IPS-20b (cell line): ENCODE data around the gene DIS3L2.
"Not testable (repeated sequence)": the region's sequence is repeated elsewhere in the genome, so short reads cannot be mapped to it uniquely, and the experiment has no call there.

Experiments
- H3K27ac ChIP-seq: one replicate; pipeline ENCODE4 v1.5.1; 2013; ENCODE audit warnings: low read length
- H3K27me3 ChIP-seq: 2 replicates; pipeline ENCODE4 v1.6.1; 2013; ENCODE audit warnings: mild to moderate bottlenecking, low read length, inconsistent platforms; ENCODE audit not compliant: insufficient read depth
- H3K36me3 ChIP-seq: 2 replicates; pipeline ENCODE4 v1.6.1; 2013; ENCODE audit warnings: low read depth, mild to moderate bottlenecking, inconsistent platforms, low read length, moderate library complexity; ENCODE audit not compliant: insufficient read depth
- H3K4me1 ChIP-seq: 2 replicates; pipeline ENCODE4 v1.6.1; 2013; ENCODE audit warnings: mild to moderate bottlenecking, control low read depth, inconsistent platforms, low read length, moderate library complexity; ENCODE audit not compliant: insufficient read depth
- H3K4me3 ChIP-seq: 2 replicates; pipeline ENCODE4 v1.5.1; 2013; ENCODE audit warnings: mild to moderate bottlenecking, low read length, inconsistent platforms
- H3K9ac ChIP-seq: 2 replicates; pipeline ENCODE4 v1.6.1; 2013; ENCODE audit warnings: low read depth, mild to moderate bottlenecking, inconsistent platforms, low read length, moderate library complexity
- H3K9me3 ChIP-seq: 2 replicates; pipeline ENCODE4 v1.6.1; 2013; ENCODE audit warnings: mild to moderate bottlenecking, low read depth, low read length, inconsistent platforms; ENCODE audit not compliant: insufficient read depth

DIS3L2 gene

DNA sequence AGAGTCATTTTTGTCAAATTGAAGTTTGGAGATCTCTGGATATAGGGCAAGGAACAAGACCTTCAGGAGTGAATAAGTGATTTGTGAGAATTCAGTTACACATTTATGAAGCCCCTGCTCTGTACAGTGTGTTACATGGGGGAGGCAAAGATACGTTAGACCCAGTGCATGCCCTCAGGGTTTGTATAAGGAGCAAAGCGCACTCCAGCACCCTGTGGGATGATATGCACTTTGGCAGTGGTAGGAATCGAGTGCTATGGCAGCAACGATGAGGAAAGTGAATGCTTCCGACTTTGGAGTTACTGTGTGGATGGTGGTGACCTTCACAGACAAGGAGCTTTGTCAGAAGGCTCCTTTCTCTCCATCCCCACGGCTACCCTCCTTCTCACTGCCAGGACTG is 342.7 kb downstream of the DIS3L2 start:
- H3K9me3 ChIP-seq = no peaks in the 10 kb centered on the region
- no peak overlapping the region for H3K4me3 ChIP-seq
- no peaks in the 10 kb centered on the region for H3K4me1 ChIP-seq
- no peaks in the 10 kb centered on the region for H3K36me3 ChIP-seq
- H3K27ac ChIP-seq = no peak overlapping the region
- no peak overlapping the region for H3K9ac ChIP-seq
- H3K27me3 ChIP-seq = no peaks in the 10 kb centered on the region

- H3K4me1 ChIP-seq = no peaks in the 10 kb centered on the region
- H3K36me3 ChIP-seq = no peaks in the 10 kb centered on the region
- H3K27ac ChIP-seq = no peak overlapping the region
- no peak overlapping the region for H3K4me3 ChIP-seq
- H3K27me3 ChIP-seq = no peaks in the 10 kb centered on the region
- H3K9me3 ChIP-seq = no peaks in the 10 kb centered on the region
- no peak overlapping the region for H3K9ac ChIP-seq
Measured at GRCh38 chr2:232306741-232307305, 345.3 kb downstream of the DIS3L2 start.

DNA sequence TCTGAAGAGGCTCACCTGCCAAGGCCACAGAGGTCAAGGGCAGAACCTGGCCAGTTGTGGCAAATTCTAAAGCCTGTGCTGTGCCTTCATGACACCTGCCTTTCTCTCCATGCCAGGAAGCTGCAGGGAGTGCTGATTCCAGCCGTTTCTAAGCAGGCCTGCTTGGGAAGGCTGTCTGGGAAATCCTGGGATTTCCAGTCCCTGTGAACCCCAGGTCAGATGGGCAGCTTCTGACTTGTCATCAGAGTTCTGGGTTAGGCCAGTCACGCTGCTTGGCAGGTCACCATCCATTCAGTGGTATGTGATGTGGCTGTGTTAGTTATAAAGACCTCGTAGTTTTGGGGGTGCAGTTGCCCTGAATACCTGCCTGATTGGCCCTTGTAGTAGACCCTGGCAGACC is 346.3 kb downstream of the DIS3L2 start:
- H3K9ac ChIP-seq = no peak overlapping the region
- no peaks in the 10 kb centered on the region for H3K36me3 ChIP-seq
- H3K27ac ChIP-seq = no peak overlapping the region
- no peaks in the 10 kb centered on the region for H3K27me3 ChIP-seq
- H3K4me1 ChIP-seq = no peaks in the 10 kb centered on the region
- H3K4me3 ChIP-seq = no peak overlapping the region
- peaks cover 9% of the 10 kb centered on the region; the same call in 1 of the 2 replicates for H3K9me3 ChIP-seq

- no peaks in the 10 kb centered on the region for H3K27me3 ChIP-seq
- no peaks in the 10 kb centered on the region for H3K36me3 ChIP-seq
- no peaks in the 10 kb centered on the region for H3K4me1 ChIP-seq
- no peak overlapping the region for H3K4me3 ChIP-seq
- H3K9ac ChIP-seq = no peak overlapping the region
- H3K9me3 ChIP-seq = peaks cover 16% of the 10 kb centered on the region
- H3K27ac ChIP-seq = no peak overlapping the region
Measured at GRCh38 chr2:232308986-232309385, 347.5 kb downstream of the DIS3L2 start.

- no peaks in the 10 kb centered on the region for H3K36me3 ChIP-seq
- peaks cover 16% of the 10 kb centered on the region for H3K9me3 ChIP-seq
- H3K9ac ChIP-seq = no peak overlapping the region
- no peaks in the 10 kb centered on the region for H3K27me3 ChIP-seq
- H3K4me3 ChIP-seq = no peak overlapping the region
- no peak overlapping the region for H3K27ac ChIP-seq
- H3K4me1 ChIP-seq = no peaks in the 10 kb centered on the region
Measured at GRCh38 chr2:232309592-232309991, 348.1 kb downstream of the DIS3L2 start.

DNA sequence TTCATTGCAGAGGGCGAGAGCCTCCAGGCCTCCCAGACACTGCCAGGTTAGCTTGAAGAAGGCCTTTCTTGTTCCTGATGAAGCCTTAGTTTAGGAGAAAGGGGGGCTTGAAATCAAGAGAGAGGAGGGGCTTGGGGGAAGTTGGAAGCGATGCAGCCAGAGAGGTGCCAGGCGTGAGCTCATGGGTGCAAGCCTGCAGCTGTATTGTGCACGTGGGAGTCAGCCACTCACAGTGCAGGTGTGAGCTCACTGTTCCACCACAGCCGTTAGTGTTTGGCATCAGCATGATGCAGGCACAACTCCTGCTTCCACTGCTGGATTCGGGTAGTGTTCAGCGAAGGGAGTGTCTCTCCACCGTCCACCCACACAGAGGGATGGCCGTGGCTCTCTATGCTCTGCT is 348.6 kb downstream of the DIS3L2 start:
- no peak overlapping the region for H3K4me3 ChIP-seq
- no peak overlapping the region for H3K27ac ChIP-seq
- H3K4me1 ChIP-seq = no peaks in the 10 kb centered on the region

DNA sequence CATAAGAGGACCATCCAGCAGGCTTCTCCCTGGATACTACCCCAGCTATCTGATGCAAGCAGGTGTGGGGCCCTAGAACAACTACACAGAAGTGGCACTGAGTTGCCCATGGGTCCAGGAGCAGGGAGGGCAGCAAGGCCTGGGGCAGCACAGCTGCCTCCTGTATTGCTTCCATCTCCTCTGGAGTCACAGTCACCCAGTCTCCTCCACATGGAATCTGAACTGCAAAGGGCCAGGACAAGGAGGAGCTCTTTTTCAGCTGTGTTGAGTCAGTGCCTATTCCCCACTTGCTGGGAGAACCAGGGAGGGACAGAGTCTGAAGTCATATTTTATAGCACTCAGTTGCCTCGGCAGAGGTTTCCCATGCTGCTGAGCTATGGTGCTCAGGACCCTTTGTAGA is 349.2 kb downstream of the DIS3L2 start:
- Histone ChIP-seq H3K9ac (no peak overlapping the region), H3K4me1 (no peaks in the 10 kb centered on the region), H3K27me3 (no peaks in the 10 kb centered on the region), H3K9me3 (peaks cover 16% of the 10 kb centered on the region), H3K4me3 (no peak overlapping the region), H3K36me3 (no peaks in the 10 kb centered on the region), H3K27ac (no peak overlapping the region)

More for the DNA sequence above, 348.6 kb downstream of the DIS3L2 start:
- H3K27me3 ChIP-seq = no peaks in the 10 kb centered on the region
- H3K9me3 ChIP-seq = peaks cover 16% of the 10 kb centered on the region
- H3K9ac ChIP-seq = no peak overlapping the region
- no peaks in the 10 kb centered on the region for H3K36me3 ChIP-seq

DNA sequence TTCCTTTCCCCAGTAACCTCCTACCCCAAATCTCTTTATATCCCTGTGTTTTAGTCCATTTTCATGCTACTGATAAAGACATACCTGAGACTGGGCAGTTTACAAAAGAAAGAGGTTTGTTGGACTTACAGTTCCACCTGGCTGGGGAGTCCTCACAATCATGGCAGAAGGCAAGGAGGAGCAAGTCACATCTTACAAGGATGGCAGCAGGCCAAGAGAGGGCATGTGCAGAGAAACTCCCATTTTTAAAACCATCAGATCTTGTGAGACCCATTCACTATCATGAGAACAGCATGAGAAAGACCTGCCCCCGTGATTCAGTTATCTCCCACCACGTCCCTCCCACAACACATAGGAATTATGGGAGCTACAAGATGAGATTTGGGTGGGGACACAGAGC is 352.1 kb downstream of the DIS3L2 start:
- not testable (repeated sequence) for H3K27me3 ChIP-seq, H3K4me1 ChIP-seq, H3K4me3 ChIP-seq, H3K27ac ChIP-seq, H3K9ac ChIP-seq, H3K36me3 ChIP-seq
- H3K9me3 ChIP-seq = peaks cover 16% of the 10 kb centered on the region

- Histone ChIP-seq H3K36me3 (no peaks in the 10 kb centered on the region), H3K27me3 (no peaks in the 10 kb centered on the region), H3K27ac (no peak overlapping the region), H3K4me3 (no peak overlapping the region), H3K9ac (no peak overlapping the region), H3K9me3 (peaks cover 16% of the 10 kb centered on the region), H3K4me1 (no peaks in the 10 kb centered on the region)
Measured at GRCh38 chr2:232315049-232315922, 353.8 kb downstream of the DIS3L2 start.

DNA sequence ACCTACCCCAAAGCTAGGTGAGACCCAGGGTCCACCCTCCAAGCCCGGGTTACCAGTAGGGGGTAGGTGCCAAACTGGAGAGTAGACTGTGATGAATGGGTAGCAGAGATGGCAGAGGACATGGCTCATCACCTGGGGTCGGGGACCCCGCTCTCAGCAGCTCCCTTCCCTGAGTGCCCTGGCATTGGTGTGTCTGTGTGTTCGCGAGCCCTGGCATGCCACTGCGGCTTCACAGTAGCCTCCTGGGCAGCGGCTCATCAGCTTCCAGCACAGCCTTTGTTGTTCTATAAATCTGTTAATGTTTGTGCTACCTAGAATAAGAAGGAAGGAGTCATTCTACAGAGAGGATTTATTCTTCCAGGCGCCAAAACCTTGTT is 354.4 kb downstream of the DIS3L2 start:
- no peaks in the 10 kb centered on the region for H3K36me3 ChIP-seq
- H3K9ac ChIP-seq = no peak overlapping the region
- H3K9me3 ChIP-seq = peaks cover 16% of the 10 kb centered on the region
- no peaks in the 10 kb centered on the region for H3K27me3 ChIP-seq
- no peak overlapping the region for H3K4me3 ChIP-seq
- H3K4me1 ChIP-seq = no peaks in the 10 kb centered on the region
- H3K27ac ChIP-seq = no peak overlapping the region

DNA sequence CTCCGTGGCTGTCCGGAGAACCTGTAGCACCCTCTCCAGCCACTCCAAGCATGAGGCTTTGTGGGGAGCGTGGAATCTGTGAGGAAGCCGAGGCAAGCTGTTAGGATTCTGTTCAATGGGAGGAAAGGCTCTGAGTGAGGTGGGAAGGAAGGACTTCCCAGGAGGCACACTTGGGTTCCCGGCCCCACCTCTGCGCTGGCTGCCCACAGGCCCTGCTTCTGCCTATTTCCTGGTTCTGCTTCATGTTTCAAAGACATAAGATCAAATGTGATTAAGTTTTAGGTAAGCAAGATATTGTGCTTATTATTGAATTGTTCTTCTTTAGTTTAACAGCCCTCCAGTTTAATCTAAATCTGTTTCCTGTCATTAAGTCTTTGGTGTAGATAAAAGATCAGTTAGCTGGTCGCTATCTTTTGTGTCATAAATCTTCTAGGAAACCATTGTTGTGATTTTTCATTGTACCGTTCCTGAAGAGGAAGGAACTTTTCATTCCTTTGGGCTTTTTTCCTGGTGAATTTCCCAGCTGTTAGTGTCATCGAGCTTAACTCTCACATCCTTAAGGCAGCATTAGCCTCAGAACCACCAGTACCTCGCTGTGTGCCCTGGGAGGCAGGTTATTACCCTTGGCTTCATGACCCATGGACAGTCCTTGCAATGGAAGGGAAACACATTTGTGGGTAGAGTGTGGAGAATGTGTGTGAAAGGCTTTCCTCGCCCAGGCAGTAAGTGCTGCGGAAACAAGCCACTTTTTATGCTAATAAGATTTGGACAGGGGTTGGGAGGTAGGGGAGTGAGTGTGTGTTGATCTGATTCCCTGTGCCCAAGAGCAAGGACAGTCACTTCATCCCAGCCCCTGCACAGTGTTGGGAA is 355.2 kb downstream of the DIS3L2 start:
- H3K4me1 ChIP-seq = no peaks in the 10 kb centered on the region
- no peak overlapping the region for H3K4me3 ChIP-seq
- H3K27ac ChIP-seq = no peak overlapping the region
- H3K36me3 ChIP-seq = no peaks in the 10 kb centered on the region
- H3K27me3 ChIP-seq = no peaks in the 10 kb centered on the region
- no peak overlapping the region for H3K9ac ChIP-seq
- H3K9me3 ChIP-seq = peaks cover 16% of the 10 kb centered on the region
